HL-60/S4 (cell line): ENCODE results near the gene DMRTB1.

ENCODE experiments used
- in situ Hi-C: fragments of 300-500 bp; cut with MboI; formaldehyde crosslinking; loops from 2 replicates; pipeline ENCODE4 v1.14.3; 2022; ENCODE audit warnings: low sequenced_read_pairs

Gene DMRTB1

DNA sequence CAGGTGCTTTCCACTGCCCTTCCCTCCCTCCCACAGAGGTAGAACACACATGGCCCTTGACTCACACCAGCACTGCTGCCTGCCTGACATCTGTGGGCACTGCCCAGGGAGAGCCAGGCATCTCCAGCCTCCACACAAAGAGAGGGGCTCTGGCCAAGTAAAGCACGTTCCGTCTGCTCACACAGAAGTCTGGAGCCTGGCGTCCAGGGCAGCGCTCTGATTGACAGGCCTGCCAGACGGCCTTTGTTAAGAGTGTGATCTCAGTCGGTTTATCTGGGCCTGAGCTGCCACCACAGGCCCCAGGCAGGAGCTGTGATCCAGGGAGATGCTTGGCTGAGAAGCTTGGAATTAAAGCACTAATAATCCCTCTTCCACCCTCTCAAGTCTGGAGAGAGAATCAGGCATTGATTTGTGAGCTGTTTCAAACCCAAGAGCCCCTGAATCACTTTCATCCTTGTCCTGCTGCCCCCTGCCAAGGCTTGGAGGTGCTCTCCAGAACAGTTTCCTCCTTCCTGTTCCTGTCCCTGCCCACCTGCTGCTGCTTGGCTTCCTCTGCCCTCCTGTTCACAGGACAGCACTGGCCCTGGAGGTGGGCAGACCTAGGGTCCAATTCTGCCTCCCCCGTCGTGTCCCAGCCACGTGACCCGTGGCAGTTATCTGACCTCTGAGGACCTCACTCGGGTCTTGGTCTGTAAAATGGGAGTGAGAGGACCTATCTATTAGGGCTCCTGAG, 3.7 kb downstream of the DMRTB1 start:
- in situ Hi-C loops: no loop called here

DNA sequence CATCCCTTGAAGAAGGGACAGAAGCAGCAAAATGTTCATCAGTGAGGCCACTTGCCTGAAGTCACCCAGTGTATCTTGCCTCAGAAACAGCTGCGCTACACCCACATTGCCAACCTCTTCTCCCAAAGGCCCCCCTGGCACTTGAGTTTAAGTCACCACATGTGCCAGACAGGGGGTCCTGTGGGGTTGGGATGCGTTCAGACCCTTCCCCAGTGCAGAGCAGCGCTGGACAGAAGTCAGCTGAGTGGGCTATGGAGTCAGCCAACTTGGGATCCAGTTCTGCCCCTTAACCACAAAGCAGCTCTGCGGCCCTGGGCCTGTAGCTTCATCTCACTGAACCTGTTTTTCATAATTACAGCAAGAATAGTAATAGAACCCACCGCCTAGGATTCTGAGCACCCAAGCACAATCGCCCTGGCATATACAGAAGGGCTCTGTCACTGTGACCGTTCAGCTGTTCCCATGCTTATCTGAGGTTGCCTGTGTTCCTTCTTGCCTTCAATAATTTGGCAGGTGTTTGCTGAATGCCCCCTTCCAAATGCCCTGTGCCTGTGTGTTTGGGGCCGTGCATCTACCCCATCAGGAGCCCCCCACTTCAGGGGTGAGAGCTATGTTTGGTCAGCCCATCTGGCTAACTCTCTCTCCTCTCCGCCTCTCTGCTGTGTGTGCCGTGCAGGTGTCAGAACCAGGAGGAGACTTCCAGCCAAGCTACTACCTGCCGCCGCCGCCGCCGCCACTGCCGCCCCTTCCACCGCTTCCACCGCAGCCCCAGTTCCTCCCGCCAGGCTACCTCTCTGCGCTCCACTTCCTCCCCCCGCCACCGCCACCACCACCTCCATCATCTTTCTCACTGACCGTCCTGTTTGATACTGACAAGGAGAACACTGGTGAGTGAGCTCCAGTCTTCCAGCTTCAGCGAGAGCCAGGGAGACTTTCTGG, 5.0 kb downstream of the DMRTB1 start:
- in situ Hi-C loops: no loop called here

- in situ Hi-C loops: no loop called here
These were observed 6.1 kb downstream of the DMRTB1 start for GRCh38 chr1:53465023-53465957.

- in situ Hi-C loops: no loop called here
These were observed 8.2 kb downstream of the DMRTB1 start for GRCh38 chr1:53467391-53467790.

DNA sequence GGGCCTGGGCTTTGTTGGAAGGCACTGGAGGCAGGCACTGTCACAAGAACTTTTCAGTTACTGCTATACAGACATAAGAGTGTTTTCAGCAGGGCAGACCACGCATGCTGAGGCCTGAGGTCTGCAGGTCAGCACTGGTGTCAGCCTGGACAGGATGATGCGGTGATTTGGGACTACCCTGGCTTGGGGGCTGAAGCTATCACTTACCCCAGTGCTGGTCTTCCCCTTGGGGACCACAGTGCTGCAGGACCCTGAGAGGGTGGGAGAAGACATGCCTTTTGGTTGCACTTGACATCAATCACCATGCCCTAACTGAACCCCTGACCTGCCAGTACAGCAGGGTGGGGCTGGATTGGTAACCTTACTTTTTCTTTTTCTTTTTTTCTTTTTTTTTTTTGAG, 9.2 kb downstream of the DMRTB1 start:
- in situ Hi-C loops: no loop called here

DNA sequence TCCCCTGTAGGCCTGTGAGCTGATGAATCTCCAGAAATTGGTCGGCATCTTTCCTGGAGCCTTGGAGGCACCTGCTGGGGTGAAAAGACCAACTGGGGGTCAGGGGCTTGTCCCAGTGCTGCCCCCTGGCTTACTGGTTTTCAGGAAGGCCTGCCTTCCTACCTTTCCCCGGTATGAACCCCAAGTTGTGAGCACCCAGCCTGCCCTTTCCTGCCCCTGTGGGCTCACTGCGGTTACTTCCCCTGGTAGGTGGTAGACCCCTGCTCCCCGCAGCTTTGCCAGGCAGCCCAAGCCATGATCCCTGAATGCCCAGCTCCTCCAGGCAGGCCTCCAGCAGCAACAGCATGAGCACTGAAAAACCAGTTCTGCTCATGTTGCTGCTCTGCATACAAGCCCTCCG, 10.2 kb downstream of the DMRTB1 start:
- in situ Hi-C loops: no loop called here

GRCh38 chr1:53470155-53470554, 11.0 kb downstream of the DMRTB1 start:
- in situ Hi-C loops: no loop called here

DNA sequence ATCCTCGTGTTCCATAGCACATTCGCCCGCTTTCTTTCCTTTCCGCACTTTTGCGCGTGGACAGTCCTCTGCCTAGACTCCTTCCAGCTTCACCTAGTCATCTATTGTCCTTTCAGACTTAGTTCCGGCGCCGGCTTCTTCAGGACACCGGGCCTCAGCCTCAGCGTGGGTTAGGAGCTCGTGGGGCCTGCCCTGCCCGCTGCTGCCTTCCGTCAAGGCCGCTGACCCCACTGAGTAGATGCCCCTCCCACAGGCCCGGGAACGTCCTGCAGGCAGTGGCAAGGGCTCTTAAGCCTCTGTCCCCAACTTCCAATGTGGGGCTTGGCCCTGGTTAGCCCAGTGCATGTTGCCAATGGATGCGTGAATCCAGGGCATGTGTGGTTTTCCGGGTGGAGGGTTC, 11.4 kb downstream of the DMRTB1 start:
- in situ Hi-C loops: no loop called here

DNA sequence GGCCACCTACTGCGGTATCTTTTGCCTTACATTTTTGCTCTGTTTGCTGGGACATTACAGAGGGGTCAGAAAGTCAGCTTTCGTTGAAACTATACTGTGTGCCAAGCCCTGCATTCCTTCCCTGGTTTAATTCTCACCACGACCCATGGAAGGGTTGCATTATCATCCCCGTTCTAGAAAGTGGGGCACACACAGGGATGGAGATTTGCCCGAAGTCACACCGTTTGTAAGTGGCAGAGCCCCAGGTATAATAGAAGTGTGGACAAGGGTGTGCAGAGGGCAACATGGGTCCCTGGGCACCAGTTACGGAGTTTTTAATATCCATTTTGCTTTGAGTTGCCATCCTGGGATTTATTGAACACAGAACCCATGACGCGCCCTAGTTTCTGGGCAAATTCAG, 11.8 kb downstream of the DMRTB1 start:
- in situ Hi-C loops: no loop called here

DNA sequence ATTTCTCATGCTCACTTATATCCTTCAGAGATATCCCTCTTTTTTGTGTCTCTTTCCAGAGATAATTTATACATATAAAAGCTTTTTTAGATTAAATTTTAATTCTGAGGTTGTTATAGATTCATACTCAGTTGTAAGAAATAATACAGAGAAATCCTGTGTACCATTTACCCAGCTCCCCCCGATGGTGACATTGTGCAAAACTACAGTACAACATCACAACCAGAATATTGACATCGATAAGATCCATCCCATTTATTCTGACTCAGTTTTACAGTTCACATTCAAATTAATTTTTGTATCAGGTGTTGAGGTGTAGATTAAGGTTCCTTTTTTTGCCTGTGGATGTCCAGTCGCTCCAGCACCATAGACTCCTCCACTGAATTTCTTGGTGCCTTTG, 14.3 kb downstream of the DMRTB1 start:
- in situ Hi-C loops: no loop called here

DNA sequence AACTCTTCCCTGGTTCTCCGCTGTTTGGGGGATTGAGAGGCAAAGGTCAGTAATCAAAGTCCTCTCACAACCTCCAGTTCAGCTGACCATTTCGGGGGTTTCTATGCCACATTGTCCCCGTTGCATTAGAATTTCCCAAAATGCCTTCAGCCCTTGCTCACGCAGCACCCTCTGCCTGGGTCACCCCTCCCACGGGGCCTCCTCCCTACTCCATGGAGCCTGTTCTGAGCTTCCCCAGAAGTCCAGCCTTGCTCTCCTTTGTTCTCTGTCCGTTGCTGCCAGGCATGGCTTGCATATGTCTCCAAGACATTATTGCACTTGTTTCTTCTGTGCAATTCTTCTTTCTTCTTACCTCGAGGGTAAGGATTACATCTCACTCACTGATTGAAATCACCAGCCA, 16.5 kb downstream of the DMRTB1 start:
- in situ Hi-C loops: no loop called here

GRCh38 chr1:53476579-53476978, 17.4 kb downstream of the DMRTB1 start:
- in situ Hi-C loops: no loop called here

DNA sequence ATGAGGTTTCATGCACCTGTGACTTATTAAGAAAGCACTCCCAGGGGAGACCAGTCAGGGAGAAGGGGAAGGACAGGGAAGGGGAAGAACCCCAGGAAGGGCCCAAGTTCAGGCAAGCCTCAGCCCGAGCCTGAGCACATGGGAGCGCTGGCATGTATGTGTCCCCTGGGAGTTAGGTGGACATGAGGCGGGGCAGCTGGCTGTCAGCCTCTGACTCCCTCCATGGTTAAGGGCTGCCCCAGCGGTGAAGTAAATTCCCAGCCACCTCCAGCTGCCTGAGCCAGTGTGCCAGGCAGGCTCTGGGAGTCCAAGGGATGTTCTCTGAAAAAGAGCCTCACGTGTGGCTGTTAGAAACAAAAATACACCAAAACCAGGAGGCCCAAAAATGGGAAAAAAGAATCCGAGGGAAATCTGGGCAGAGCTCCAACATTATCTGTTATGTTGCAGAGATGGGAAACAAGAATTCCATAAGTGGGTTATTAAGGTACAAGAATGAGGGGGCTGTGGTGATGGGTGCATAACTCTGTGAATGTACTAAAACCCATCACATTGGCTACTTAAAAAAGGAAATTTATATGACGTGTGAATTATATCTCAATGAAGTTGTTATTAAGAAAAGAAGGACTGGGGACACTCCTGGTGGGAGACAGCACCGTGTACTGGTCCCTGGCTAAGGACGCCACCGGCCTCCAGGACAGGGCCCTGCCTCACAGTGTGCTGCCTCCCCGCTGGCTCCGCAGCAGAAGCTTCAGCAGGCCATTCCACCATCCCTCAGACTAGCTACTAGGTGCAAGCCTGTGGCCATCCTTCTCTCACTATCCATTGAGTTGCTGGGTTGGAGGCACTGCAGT, 18.7 kb downstream of the DMRTB1 start:
- in situ Hi-C loops: no loop called here

DNA sequence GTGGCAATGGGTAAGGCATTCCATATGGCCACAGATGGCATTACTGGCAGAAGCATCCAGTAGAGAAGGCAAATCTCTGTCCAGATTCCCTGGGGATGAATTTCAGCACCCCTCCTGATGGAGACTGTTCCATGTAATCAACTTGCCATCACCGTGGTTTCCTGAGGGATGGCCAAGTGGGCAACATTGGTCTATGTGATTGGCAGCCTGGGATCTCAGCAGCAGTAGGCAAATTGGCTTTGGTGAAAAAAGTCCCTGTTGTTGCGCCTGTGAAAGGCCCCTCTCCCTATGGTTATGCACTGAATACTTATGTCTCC, 19.3 kb downstream of the DMRTB1 start:
- in situ Hi-C loops: no loop called here

DNA sequence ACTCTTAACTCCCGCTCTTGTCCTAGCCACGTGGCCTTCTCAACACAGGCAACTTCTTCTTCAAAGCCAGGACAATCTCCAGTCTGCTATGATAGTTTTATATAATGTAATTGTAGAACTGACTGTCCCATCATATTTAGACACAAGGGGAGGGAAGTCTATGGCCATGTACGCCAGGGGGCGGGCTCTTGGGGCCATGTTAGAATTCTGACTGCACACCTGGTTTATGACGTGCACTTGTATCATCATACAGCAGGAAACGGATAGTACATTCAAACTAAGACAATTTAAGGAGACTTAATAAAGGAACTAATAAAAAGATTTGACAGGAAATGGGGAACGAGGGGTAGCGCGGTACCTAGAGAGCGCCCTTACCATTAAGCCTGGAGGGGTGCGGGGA, 21.5 kb downstream of the DMRTB1 start:
- in situ Hi-C loops: no loop called here

- in situ Hi-C loops: no loop called here
These were observed 22.3 kb downstream of the DMRTB1 start for GRCh38 chr1:53481456-53481855.

DNA sequence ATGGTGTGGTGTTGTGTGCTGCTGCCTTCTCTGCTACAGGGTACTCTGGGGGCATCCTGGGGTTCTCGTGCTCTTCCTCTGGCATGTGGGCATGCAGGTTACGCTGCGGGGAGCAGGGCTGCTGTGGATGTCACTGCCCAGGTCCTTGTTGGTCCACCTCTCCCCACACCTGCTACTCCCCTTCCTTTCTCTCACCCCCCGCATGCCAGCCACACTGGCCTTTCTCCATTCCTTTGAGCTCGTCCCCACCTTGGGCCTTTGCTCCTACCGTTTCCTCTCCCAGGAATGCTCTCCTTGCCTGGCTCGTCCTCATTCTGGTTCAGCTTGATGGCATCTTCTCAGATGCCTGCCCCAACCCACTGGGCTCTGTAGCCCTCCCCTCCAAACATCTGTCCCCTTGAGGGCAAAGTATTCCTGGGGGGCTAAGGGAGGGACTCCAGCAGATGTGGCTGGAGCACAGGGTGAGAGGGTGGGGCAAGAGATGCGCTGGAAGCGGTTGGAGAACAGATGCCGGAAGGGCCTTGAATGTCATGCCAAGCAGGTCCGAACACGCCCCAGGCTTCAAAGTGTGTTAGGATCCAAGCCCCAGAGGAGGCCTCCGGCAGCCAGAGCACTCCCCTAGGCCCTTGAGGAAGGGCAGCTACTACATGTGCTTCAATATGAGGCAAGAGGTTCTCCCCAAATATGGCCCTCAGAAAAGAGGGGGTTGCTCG, 23.4 kb downstream of the DMRTB1 start:
- in situ Hi-C loops: no loop called here

DNA sequence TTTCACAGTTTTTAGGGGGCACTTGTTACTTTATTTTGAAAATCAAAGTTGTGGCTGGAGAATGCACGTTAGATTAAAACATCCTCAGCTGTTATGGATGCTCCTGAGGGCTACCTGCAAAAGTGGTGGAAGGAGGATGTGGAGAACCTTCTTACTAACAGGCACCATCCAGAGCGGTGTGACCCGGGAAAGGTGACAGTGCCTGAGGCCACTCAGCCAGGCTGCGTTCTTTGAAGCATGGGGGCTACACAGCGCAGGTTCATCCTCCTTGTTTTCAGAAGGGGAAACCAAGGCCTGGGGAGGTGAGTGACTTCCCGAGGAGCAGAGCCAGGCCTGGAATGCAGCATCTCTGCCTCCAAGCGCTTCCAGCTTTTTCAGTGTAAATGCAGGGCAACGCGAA, 24.0 kb downstream of the DMRTB1 start:
- in situ Hi-C loops: no loop called here

- in situ Hi-C loops: no loop called here
These were observed 24.5 kb downstream of the DMRTB1 start for GRCh38 chr1:53483656-53484055.
